Brain microvascular endothelial cell (primary cell): ENCODE data around the gene ANKRD18A.

Source experiments
- DNase-seq: peaks from one replicate; pipeline ENCODE4 v3.0.0-alpha.2; 2020
- H3K27ac ChIP-seq: fragments of 250-450 bp; sonication (Bioruptor Pico); 2 replicates; pipeline ENCODE4 v1.5.1; 2020; ENCODE audit warnings: mild to moderate bottlenecking, moderate library complexity
- H3K27me3 ChIP-seq: fragments of 250-450 bp; sonication (Bioruptor Pico); replicated peaks from 2 replicates; pipeline ENCODE4 v1.5.1; 2020; ENCODE audit warnings: mild to moderate bottlenecking
- H3K36me3 ChIP-seq: fragments of 250-450 bp; sonication (Bioruptor Pico); replicated peaks from 2 replicates; pipeline ENCODE4 v1.5.1; 2020; ENCODE audit warnings: mild to moderate bottlenecking
- H3K4me3 ChIP-seq: 2 replicates; pipeline ENCODE4 v1.5.1; 2011; ENCODE audit warnings: low read depth, mild to moderate bottlenecking, control low read depth, low read length, moderate library complexity
- in situ Hi-C: cut with HindIII; loops from 2 replicates; pipeline ENCODE4 v1.10.0; 2017; ENCODE audit warnings: low sequenced_read_pairs, low pct_ligation_motif_present
- TF ChIP-seq, protein P1 (sequence below): IDR thresholded peaks from 2 replicates; pipeline ENCODE4 v1.5.1; 2011; ENCODE audit warnings: low read depth, mild to moderate bottlenecking, moderate library complexity, low read length, control low read depth, inconsistent platforms; ENCODE audit errors: missing control alignments

ANKRD18A gene

DNA sequence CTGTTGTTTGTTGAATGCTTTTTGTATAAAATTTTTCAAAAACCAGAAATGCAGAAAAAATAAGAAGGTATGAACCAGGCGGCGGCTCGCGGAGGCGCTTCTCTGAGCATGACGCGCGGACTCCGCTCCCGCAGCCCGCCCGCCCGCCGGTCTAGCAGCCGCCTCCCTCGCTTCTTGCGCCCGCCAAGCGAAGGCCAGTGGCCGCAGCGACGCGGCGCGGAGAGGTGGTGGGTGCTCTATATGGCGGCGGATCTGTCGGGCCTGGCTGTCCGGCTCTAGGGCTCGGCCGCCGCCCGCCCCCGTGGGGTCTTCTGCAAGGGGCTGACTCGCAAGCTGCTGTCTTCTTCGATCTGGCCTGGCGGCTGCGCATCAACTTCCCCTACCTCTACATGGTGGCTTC is 93.8 kb downstream of the ANKRD18A start:
- in situ Hi-C loops, result no loop called here
- H3K4me3 ChIP-seq, result no peak overlapping the region
- H3K27me3 ChIP-seq, result no peaks in the 10 kb centered on the region
- no peaks in the 10 kb centered on the region for H3K36me3 ChIP-seq
- TF ChIP-seq, protein P1, sequence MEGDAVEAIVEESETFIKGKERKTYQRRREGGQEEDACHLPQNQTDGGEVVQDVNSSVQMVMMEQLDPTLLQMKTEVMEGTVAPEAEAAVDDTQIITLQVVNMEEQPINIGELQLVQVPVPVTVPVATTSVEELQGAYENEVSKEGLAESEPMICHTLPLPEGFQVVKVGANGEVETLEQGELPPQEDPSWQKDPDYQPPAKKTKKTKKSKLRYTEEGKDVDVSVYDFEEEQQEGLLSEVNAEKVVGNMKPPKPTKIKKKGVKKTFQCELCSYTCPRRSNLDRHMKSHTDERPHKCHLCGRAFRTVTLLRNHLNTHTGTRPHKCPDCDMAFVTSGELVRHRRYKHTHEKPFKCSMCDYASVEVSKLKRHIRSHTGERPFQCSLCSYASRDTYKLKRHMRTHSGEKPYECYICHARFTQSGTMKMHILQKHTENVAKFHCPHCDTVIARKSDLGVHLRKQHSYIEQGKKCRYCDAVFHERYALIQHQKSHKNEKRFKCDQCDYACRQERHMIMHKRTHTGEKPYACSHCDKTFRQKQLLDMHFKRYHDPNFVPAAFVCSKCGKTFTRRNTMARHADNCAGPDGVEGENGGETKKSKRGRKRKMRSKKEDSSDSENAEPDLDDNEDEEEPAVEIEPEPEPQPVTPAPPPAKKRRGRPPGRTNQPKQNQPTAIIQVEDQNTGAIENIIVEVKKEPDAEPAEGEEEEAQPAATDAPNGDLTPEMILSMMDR, result no peak
- no peak for DNase-seq
- H3K27ac ChIP-seq, result no peak overlapping the region

DNA sequence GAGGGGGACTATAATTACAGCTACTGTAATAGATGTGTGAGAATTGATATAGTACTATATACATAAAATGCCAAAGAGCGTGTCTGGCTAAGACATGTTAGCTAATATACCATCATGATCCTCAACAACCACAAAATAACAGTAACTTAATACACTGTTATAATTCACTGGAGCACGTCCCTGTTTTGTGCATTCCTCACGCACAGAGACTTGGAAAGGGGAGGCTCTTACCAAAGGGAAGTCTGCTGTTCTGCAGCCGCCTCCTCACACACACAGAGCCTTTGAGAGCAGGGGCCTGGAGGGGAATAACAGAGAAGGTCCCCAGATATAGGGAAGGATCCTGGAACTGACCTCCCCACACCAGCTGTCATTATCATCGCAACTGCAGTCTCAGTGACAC is 97.3 kb downstream of the ANKRD18A start:
- in situ Hi-C loops, result no loop called here
- Histone ChIP-seq H3K27ac (no peak overlapping the region), H3K4me3 (no peak overlapping the region), H3K36me3 (no peaks in the 10 kb centered on the region), H3K27me3 (no peaks in the 10 kb centered on the region)
- TF ChIP-seq, protein P1, result no peak
- DNase-seq, result no peak

DNA sequence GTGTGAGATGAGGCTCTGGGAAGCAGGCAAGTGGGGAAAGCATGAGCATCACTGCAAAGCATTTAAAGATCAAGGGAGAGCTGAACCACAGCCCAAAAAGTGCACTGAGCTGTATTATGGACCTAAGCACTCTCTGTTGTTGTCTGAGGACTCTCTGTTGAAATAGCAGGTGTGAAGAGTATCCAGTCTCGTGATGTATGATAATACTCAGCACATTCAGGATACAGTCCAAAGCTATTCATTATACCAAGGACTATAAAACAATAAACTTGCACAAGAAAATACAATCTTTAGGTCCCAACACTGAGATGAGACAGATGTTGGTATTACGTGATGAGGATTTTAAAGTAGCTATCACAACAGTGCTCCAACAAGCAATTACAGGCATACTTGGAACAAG is 98.6 kb downstream of the ANKRD18A start:
- no peak overlapping the region for H3K4me3 ChIP-seq
- in situ Hi-C loops, result no loop called here
- no peak for DNase-seq

More for the DNA sequence above, 98.6 kb downstream of the ANKRD18A start:
- no peak overlapping the region for H3K27ac ChIP-seq
- no peaks in the 10 kb centered on the region for H3K27me3 ChIP-seq
- no peaks in the 10 kb centered on the region for H3K36me3 ChIP-seq
- TF ChIP-seq, protein P1, result no peak
